ENCODE data around the gene TBC1D22B. TPM values are rescaled to one million over a fixed set of nuclear protein-coding genes. Genes with fewer than 3 reads are reported as not detected.

Gene TBC1D22B
- total RNA-seq, 1 experiment from 2014 or later, result 12.9 TPM

- Histone ChIP-seq H2AK5ac (ENCODE audit: insufficient read length, low read length) (no peak overlapping the region), H4K5ac (ENCODE audit: insufficient read length, low read depth, low read length) (no peak overlapping the region), H3K4me1 (ENCODE audit: insufficient read depth, low read length) (no peaks in the 10 kb centered on the region; the same call in 1 of the 2 replicates), H3K79me1 (ENCODE audit: insufficient read depth, low read depth, low read length, poor library complexity, severe bottlenecking) (no peaks in the 10 kb centered on the region), H3K27ac (ENCODE audit: insufficient read length, low read depth, low read length) (no peak overlapping the region), H3K9me3 (ENCODE audit: control insufficient read depth, low read depth, low read length) (no peaks in the 10 kb centered on the region), H3K9ac (ENCODE audit: extremely low read depth, insufficient read length, low read length) (no peak overlapping the region), H2BK12ac (ENCODE audit: insufficient read length, low read depth, low read length) (no peak overlapping the region), H3K4ac (ENCODE audit: low read depth, low read length) (no peak overlapping the region), H4K91ac (ENCODE audit: insufficient read length, low read depth, low read length) (no peak overlapping the region), H2BK20ac (ENCODE audit: low read depth, low read length, poor library complexity, severe bottlenecking) (no peak overlapping the region), H3K23ac (ENCODE audit: insufficient read length, low read depth, low read length) (no peak overlapping the region), H3K14ac (ENCODE audit: insufficient read depth, low read length) (no peak overlapping the region), H2BK5ac (ENCODE audit: insufficient read length, low read length) (no peak overlapping the region), H4K20me1 (ENCODE audit: control insufficient read depth, insufficient read depth, insufficient read length) (no peaks in the 10 kb centered on the region), H3K79me2 (ENCODE audit: insufficient read depth, low read length) (no peaks in the 10 kb centered on the region), H2AFZ (ENCODE audit: low read length) (no peak overlapping the region), H3K56ac (ENCODE audit: insufficient read length, low read depth, low read length) (no peak overlapping the region), H3K4me2 (ENCODE audit: insufficient read depth, insufficient read length, low read length) (no peak overlapping the region), H4K8ac (replicated peaks; ENCODE audit: insufficient read length, low read depth, low read length) (no peak overlapping the region), H3K23me2 (ENCODE audit: insufficient read length, low read depth, low read length, poor library complexity, severe bottlenecking) (no peaks in the 10 kb centered on the region), H2BK120ac (ENCODE audit: low read depth, low read length, poor library complexity, severe bottlenecking) (no peak overlapping the region), H3K27me3 (ENCODE audit: insufficient read depth, low read length) (no peaks in the 10 kb centered on the region), H2BK15ac (ENCODE audit: low read depth, low read length) (no peak overlapping the region), H3T11ph (ENCODE audit: low read length) (no peak overlapping the region), H3K18ac (ENCODE audit: insufficient read length, low read depth, low read length) (no peak overlapping the region)
- TF ChIP-seq CTCF (conservative IDR thresholded peaks at IDR 0.05), result peak; percentile 91
- DNase-seq, result peak; percentile 95
- Mint-ChIP-seq H3K36me3 (ENCODE audit: insufficient read depth in 1 of 3, low read depth in 3 of 3) (no peaks in the 10 kb centered on the region), H3K9me3 (peaks cover 0 to 2% of the 10 kb centered on the region in 2 experiments; a peak in 1 of 5 replicates), H3K4me1 (peaks cover 2 to 5% of the 10 kb centered on the region in 2 experiments), H3K27ac (no peak overlapping the region), H3K27me3 (ENCODE audit: low read depth) (no peaks in the 10 kb centered on the region), H3K4me3 (no peak overlapping the region)
- WGBS (ENCODE audit: extremely low coverage, insufficient read length, low lambda C conversion rate), result no CpG with 5 or more reads among the region's 7 CpGs
These were observed 49.6 kb upstream of the TBC1D22B start for GRCh38 chr6:37207903-37208456.
